Endometrium (tissue), 2 donors: ENCODE data around the gene OR5A2.
"Not testable (repeated sequence)": the region's sequence is repeated elsewhere in the genome, so short reads cannot be mapped to it uniquely, and the experiment has no call there.

Experiments
- FAIRE-seq: peaks from 2 replicates; lab custom pipeline; 2012; peaks lifted over from hg19 to GRCh38; lab: Jason Lieb, UNC
- donor health status: control.
- donor health status: control.

The OR5A2 gene

GRCh38 chr11:59426361-59427067, at the start of gene OR5A2:
Gene OR5A2 (minus strand): TSS chr11:59426413. CDS start chr11:59422953, 3,460 bp downstream.
- no peak for FAIRE-seq

- no peak for FAIRE-seq
These were observed 49.0 kb upstream of the OR5A2 start for GRCh38 chr11:59475176-59475575.

GRCh38 chr11:59473015-59473414, 46.8 kb upstream of the OR5A2 start, which contains the start of gene OR4D10:
Gene OR4D10 (plus strand): TSS chr11:59473315. CDS start chr11:59477430, 4,115 bp downstream.
- no peak for FAIRE-seq

GRCh38 chr11:59463190-59463641, 37.0 kb upstream of the OR5A2 start:
- no peak for FAIRE-seq

GRCh38 chr11:59459916-59460315, 33.7 kb upstream of the OR5A2 start:
- no peak for FAIRE-seq

- FAIRE-seq = no peak
These were observed 30.4 kb upstream of the OR5A2 start, which contains the start of gene OR4D6 for GRCh38 chr11:59456661-59457060. Gene OR4D6 (plus strand): TSS chr11:59456961. CDS start chr11:59456961, 0 bp downstream.

GRCh38 chr11:59448484-59448883, 22.3 kb upstream of the OR5A2 start:
- no peak for FAIRE-seq

- FAIRE-seq = not testable (repeated sequence)
These were observed 19.4 kb upstream of the OR5A2 start for GRCh38 chr11:59445624-59446023.

- no peak for FAIRE-seq
These were observed 11.6 kb upstream of the OR5A2 start for GRCh38 chr11:59437770-59438169.

- FAIRE-seq = no peak
These were observed 10.0 kb upstream of the OR5A2 start, which contains the start of gene OR5A1 for GRCh38 chr11:59436169-59436568. Gene OR5A1 (plus strand): TSS chr11:59436469. CDS start chr11:59443169, 6,700 bp downstream.

- FAIRE-seq = peak; percentile 61
These were observed 3.8 kb upstream of the OR5A2 start for GRCh38 chr11:59429924-59430516.

- FAIRE-seq = no peak
These were observed 812 bp upstream of the OR5A2 start for GRCh38 chr11:59427068-59427382.

- no peak for FAIRE-seq
These were observed 1.1 kb downstream of the OR5A2 start for GRCh38 chr11:59425131-59425530.

- no peak for FAIRE-seq
These were observed 2.4 kb downstream of the OR5A2 start for GRCh38 chr11:59423835-59424234.

GRCh38 chr11:59418156-59418555, 8.1 kb downstream of the OR5A2 start:
- no peak for FAIRE-seq

GRCh38 chr11:59417023-59417422, 9.2 kb downstream of the OR5A2 start:
- FAIRE-seq = no peak

GRCh38 chr11:59416613-59417012, 9.6 kb downstream of the OR5A2 start:
- FAIRE-seq = no peak

GRCh38 chr11:59415111-59415510, 11.1 kb downstream of the OR5A2 start:
- FAIRE-seq = no peak

- FAIRE-seq = no peak
These were observed 12.6 kb downstream of the OR5A2 start for GRCh38 chr11:59413646-59414045.

GRCh38 chr11:59403546-59403945, 22.7 kb downstream of the OR5A2 start:
- no peak for FAIRE-seq

- FAIRE-seq = no peak
These were observed 25.0 kb downstream of the OR5A2 start for GRCh38 chr11:59401262-59401552.

GRCh38 chr11:59400461-59401261, 25.6 kb downstream of the OR5A2 start:
- no peak for FAIRE-seq

- no peak for FAIRE-seq
These were observed 32.0 kb downstream of the OR5A2 start for GRCh38 chr11:59394186-59394585.
